Psoas muscle (tissue), 8 donors: Measurements from ENCODE around the gene HSFX1. TPM values are rescaled to one million over a fixed set of nuclear protein-coding genes. Genes with fewer than 3 reads are reported as not detected.
"Not testable (repeated sequence)": the region's sequence is repeated elsewhere in the genome, so short reads cannot be mapped to it uniquely, and the experiment has no call there.

ENCODE experiments used
- ATAC-seq, 4 donors: fragments of 200-7000 bp; cut with Tn5 transposase; one replicate each; pipeline ENCODE4 v1.9.1; 2020; ENCODE audit warnings: moderate library complexity in 3 of 4, mild to moderate bottlenecking in 2 of 4
- DNase-seq, 2 donors: peaks; one replicate each; pipeline ENCODE4 v3.0.0-alpha.2; 2020
- H3K27ac ChIP-seq: fragments of 200-600 bp; one replicate; pipeline ENCODE4 v1.8.0; 2022
- H3K27me3 ChIP-seq, 3 donors: fragments of 200-600 bp in 1 of 3; one replicate each; pipeline versions ENCODE4 v1.6.1 to v1.8.0; 2013 to 2022; ENCODE audit warnings: low read length in 2 of 3, mild to moderate bottlenecking in 2 of 3, moderate library complexity in 1 of 3; ENCODE audit not compliant: insufficient read depth in 3 of 3
- H3K36me3 ChIP-seq, 2 donors: fragments of 200-600 bp in 1 of 2; one replicate each; pipeline versions ENCODE4 v1.6.1 to v1.8.0; 2013 to 2022; ENCODE audit warnings: low read depth in 1 of 2, mild to moderate bottlenecking in 1 of 2, moderate library complexity in 1 of 2; ENCODE audit not compliant: insufficient read depth in 1 of 2
- H3K4me1 ChIP-seq: fragments of 200-600 bp; one replicate; pipeline ENCODE4 v1.8.0; 2022
- H3K4me3 ChIP-seq: fragments of 200-600 bp; one replicate; pipeline ENCODE4 v1.8.0; 2022; ENCODE audit warnings: mild to moderate bottlenecking
- H3K9me3 ChIP-seq: fragments of 200-600 bp; one replicate; pipeline ENCODE4 v1.8.0; 2022
- WGBS, 3 donors: extraction: QIAGEN DNeasy Blood & Tissue Kit; methylation state at CpG; one replicate each; pipeline versions ENCODE4 v1.1.6 to v1.1.7; 2013; 5-methylcytosine and 5-hydroxymethylcytosine counted together
- intact Hi-C, 2 donors: fragments of 100-400 bp; cut with DNase I; formaldehyde crosslinking; loops; one replicate each; pipeline versions ENCODE4 v1.11.0 to v1.14.2; 2022
- polyA plus RNA-seq, 3 donors: library from polyadenylated mRNA; stranded (reverse); fragments of 200-250 nt; gene quantifications; one replicate each; pipeline ENCODE4 v1.2.3, GENCODE V29; 2013
- total RNA-seq, 4 donors: library from RNA; stranded (reverse); fragmentation: NEBNext Ultra II Directional in 2 of 4; extraction: Animal tissue kit (Norgen Biotek cat#: 25700) in 2 of 4; gene quantifications; one replicate each; pipeline versions ENCODE4 v1.2.1 to v1.2.4, GENCODE V29; 2021 to 2023
- TF ChIP-seq, protein P1 (sequence below): fragments of 200-600 bp; IDR thresholded peaks from one replicate; pipeline ENCODE4 v1.8.0; 2022; ENCODE audit warnings: antibody characterized with exemption
- donor health status: healthy with polysubstance abuse.
- donor health status: DM: no; HTN: no; CAD: no; lungs with moderate emphysema.
- donor health status: Bipolar disorder and iron deficiency.
- donor health status: healthy.
- donor health status: DM: yes; HTN: yes; CAD: no.
- donor health status: DM: no; HTN: no; CAD: no.
- donor health status: DM: no; HTN: no; CAD: no.
- donor health status: DM: yes; HTN: yes; CAD: no.

Gene HSFX1
- total and polyA plus RNA-seq, 7 donors: 0.31 to 2.2 (median 0.69) TPM

- TF ChIP-seq, protein P1, sequence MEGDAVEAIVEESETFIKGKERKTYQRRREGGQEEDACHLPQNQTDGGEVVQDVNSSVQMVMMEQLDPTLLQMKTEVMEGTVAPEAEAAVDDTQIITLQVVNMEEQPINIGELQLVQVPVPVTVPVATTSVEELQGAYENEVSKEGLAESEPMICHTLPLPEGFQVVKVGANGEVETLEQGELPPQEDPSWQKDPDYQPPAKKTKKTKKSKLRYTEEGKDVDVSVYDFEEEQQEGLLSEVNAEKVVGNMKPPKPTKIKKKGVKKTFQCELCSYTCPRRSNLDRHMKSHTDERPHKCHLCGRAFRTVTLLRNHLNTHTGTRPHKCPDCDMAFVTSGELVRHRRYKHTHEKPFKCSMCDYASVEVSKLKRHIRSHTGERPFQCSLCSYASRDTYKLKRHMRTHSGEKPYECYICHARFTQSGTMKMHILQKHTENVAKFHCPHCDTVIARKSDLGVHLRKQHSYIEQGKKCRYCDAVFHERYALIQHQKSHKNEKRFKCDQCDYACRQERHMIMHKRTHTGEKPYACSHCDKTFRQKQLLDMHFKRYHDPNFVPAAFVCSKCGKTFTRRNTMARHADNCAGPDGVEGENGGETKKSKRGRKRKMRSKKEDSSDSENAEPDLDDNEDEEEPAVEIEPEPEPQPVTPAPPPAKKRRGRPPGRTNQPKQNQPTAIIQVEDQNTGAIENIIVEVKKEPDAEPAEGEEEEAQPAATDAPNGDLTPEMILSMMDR: no peak
- H3K4me1 ChIP-seq: no peaks in the 10 kb centered on the region
- H3K36me3 ChIP-seq: no peaks in the 10 kb centered on the region
- intact Hi-C loops: no loop called here
- 89 to 92% (median 89%) methylated on average over 9 to 18 of the region's 18 CpGs for WGBS, 3 donors
- H3K9me3 ChIP-seq: no peaks in the 10 kb centered on the region
- ATAC-seq (no peak), DNase-seq (no peak)
- no peak overlapping the region for H3K27ac ChIP-seq
- peaks cover 0 to 5% (median 0%) of the 10 kb centered on the region in 3 donors for H3K27me3 ChIP-seq
- no peak overlapping the region for H3K4me3 ChIP-seq
These were observed 15.7 kb upstream of the HSFX1 start for GRCh38 chrX:149758068-149758714.

- H3K4me3 ChIP-seq, H3K4me1 ChIP-seq, intact Hi-C loops, H3K27me3 ChIP-seq, H3K9me3 ChIP-seq, H3K36me3 ChIP-seq, ATAC-seq, DNase-seq, H3K27ac ChIP-seq: not testable (repeated sequence)
- 73 to 94% (median 80%) methylated on average over 9 to 16 of the region's 17 CpGs for WGBS, 3 donors
These were observed 15.2 kb upstream of the HSFX1 start for GRCh38 chrX:149758715-149759078.

GRCh38 chrX:149759824-149760223, 14.0 kb upstream of the HSFX1 start:
- ATAC-seq (no peak), DNase-seq (no peak)
- Histone ChIP-seq H3K9me3 (no peaks in the 10 kb centered on the region), H3K36me3 (no peaks in the 10 kb centered on the region), H3K27me3 (peaks cover 0 to 5% (median 0%) of the 10 kb centered on the region in 3 donors), H3K4me1 (no peaks in the 10 kb centered on the region), H3K4me3 (no peak overlapping the region), H3K27ac (no peak overlapping the region)
- TF ChIP-seq, protein P1: no peak
- WGBS, 3 donors: 79 to 90% (median 87%) methylated on average over 7 of the region's 7 CpGs
- intact Hi-C loops: no loop called here

- ATAC-seq: no peak
- H3K27me3 ChIP-seq: peaks cover 0 to 5% (median 0%) of the 10 kb centered on the region in 3 donors
- H3K9me3 ChIP-seq: no peaks in the 10 kb centered on the region
- H3K4me1 ChIP-seq: no peaks in the 10 kb centered on the region
- WGBS, 3 donors: 83 to 93% (median 91%) methylated on average over 3 of the region's 3 CpGs
- intact Hi-C loops: no loop called here
- H3K4me3 ChIP-seq: no peak overlapping the region
- H3K36me3 ChIP-seq: no peaks in the 10 kb centered on the region
- TF ChIP-seq, protein P1: no peak
- no peak overlapping the region for H3K27ac ChIP-seq
- DNase-seq: no peak
These were observed 12.9 kb upstream of the HSFX1 start for GRCh38 chrX:149760965-149761364.

GRCh38 chrX:149761858-149762674, 11.8 kb upstream of the HSFX1 start:
- WGBS, 3 donors: 86 to 90% (median 87%) methylated on average over 8 to 22 of the region's 22 CpGs
- DNase-seq, H3K36me3 ChIP-seq, ATAC-seq, intact Hi-C loops, H3K4me1 ChIP-seq, H3K4me3 ChIP-seq, H3K27me3 ChIP-seq, H3K27ac ChIP-seq, H3K9me3 ChIP-seq: not testable (repeated sequence)
